ENCODE data around the gene RAPGEF6.
"Not testable (repeated sequence)": the region's sequence is repeated elsewhere in the genome, so short reads cannot be mapped to it uniquely, and the experiment has no call there.

The RAPGEF6 gene

GRCh38 chr5:131487371-131487770 is 147.7 kb downstream of the RAPGEF6 start:
- DNase-seq: not testable (repeated sequence)

GRCh38 chr5:131482617-131483016 is 152.4 kb downstream of the RAPGEF6 start:
- no peak for DNase-seq

- DNase-seq: no peak
These were observed 153.5 kb downstream of the RAPGEF6 start for GRCh38 chr5:131481569-131481968.

GRCh38 chr5:131475541-131475941 is 159.5 kb downstream of the RAPGEF6 start:
- no peak for DNase-seq

GRCh38 chr5:131473731-131474130 is 161.3 kb downstream of the RAPGEF6 start:
- no peak for DNase-seq

- no peak for DNase-seq
These were observed 168.8 kb downstream of the RAPGEF6 start for GRCh38 chr5:131466171-131466766.

- DNase-seq: no peak
These were observed 171.4 kb downstream of the RAPGEF6 start for GRCh38 chr5:131463656-131464055.

- DNase-seq: no peak
These were observed 172.6 kb downstream of the RAPGEF6 start for GRCh38 chr5:131462454-131462853.

GRCh38 chr5:131461742-131462141 is 173.3 kb downstream of the RAPGEF6 start:
- no peak for DNase-seq

- DNase-seq: no peak
These were observed 174.0 kb downstream of the RAPGEF6 start for GRCh38 chr5:131460867-131461572.

- no peak for DNase-seq
These were observed 174.9 kb downstream of the RAPGEF6 start for GRCh38 chr5:131460133-131460532.

- DNase-seq: no peak
These were observed 175.8 kb downstream of the RAPGEF6 start for GRCh38 chr5:131459216-131459615.

GRCh38 chr5:131457193-131457592 is 177.8 kb downstream of the RAPGEF6 start:
- DNase-seq: no peak

- DNase-seq: no peak
These were observed 184.1 kb downstream of the RAPGEF6 start for GRCh38 chr5:131450941-131451340.

GRCh38 chr5:131441184-131441583 is 193.8 kb downstream of the RAPGEF6 start:
- DNase-seq: no peak

GRCh38 chr5:131436081-131436480 is 198.9 kb downstream of the RAPGEF6 start:
- DNase-seq: no peak

- DNase-seq: no peak
These were observed 201.9 kb downstream of the RAPGEF6 start for GRCh38 chr5:131433109-131433508.

- DNase-seq: no peak
These were observed 203.2 kb downstream of the RAPGEF6 start for GRCh38 chr5:131431794-131432193.

- DNase-seq: no peak
These were observed 204.2 kb downstream of the RAPGEF6 start for GRCh38 chr5:131430794-131431193.

GRCh38 chr5:131426011-131426410 is 209.0 kb downstream of the RAPGEF6 start:
- DNase-seq: no peak

GRCh38 chr5:131423056-131423455 is 212.0 kb downstream of the RAPGEF6 start:
- no peak for DNase-seq

- DNase-seq: no peak
These were observed 215.2 kb downstream of the RAPGEF6 start for GRCh38 chr5:131419877-131420276.

GRCh38 chr5:131418846-131419245 is 216.2 kb downstream of the RAPGEF6 start:
- DNase-seq: no peak

GRCh38 chr5:131417240-131417869 is 217.7 kb downstream of the RAPGEF6 start:
- DNase-seq: peak; percentile 47 to 81 (median 80)

Data from activated naive CD4-positive, alpha-beta T cell (primary cell).